Spinal cord (tissue), 10 donors: ENCODE results near the gene RASA2. TPM values are rescaled to one million over a fixed set of nuclear protein-coding genes. Genes with fewer than 3 reads are reported as not detected.
"Not testable (repeated sequence)": the region's sequence is repeated elsewhere in the genome, so short reads cannot be mapped to it uniquely, and the experiment has no call there.

Experiments used
- DNase-seq, 6 donors: peaks; one replicate each; pipeline versions ENCODE4 v3.0.0 to v3.0.0-alpha.2; 2013 to 2015; ENCODE audit warnings: low spot score in 6 of 6, low read depth in 4 of 6
- H3K27ac ChIP-seq: one replicate; pipeline ENCODE4 v1.5.1; 2013; ENCODE audit warnings: low read depth, low read length, control low read depth
- H3K27me3 ChIP-seq: one replicate; pipeline ENCODE4 v1.6.1; 2013; ENCODE audit warnings: low read length; ENCODE audit not compliant: control insufficient read depth, insufficient read depth
- H3K36me3 ChIP-seq: one replicate; pipeline ENCODE4 v1.6.1; 2013; ENCODE audit warnings: low read length; ENCODE audit not compliant: control insufficient read depth, insufficient read depth
- H3K4me1 ChIP-seq: one replicate; pipeline ENCODE4 v1.6.1; 2013; ENCODE audit warnings: low read length; ENCODE audit not compliant: control insufficient read depth, insufficient read depth
- H3K4me3 ChIP-seq: one replicate; pipeline ENCODE4 v1.5.1; 2013; ENCODE audit warnings: low read depth, low read length, control low read depth
- H3K9me3 ChIP-seq: one replicate; pipeline ENCODE4 v1.6.1; 2013; ENCODE audit warnings: low read length; ENCODE audit not compliant: control insufficient read depth, insufficient read depth
- whole genome bisulfite sequencing: methylation state at CpG from one replicate; pipeline ENCODE4 v1.1.5; 2013; ENCODE audit warnings: missing lambda C conversion rate; ENCODE audit not compliant: insufficient coverage; 5-methylcytosine and 5-hydroxymethylcytosine counted together
- polyA plus RNA-seq, 2 donors: library from polyadenylated mRNA; unstranded; fragments of 120-200 nt; gene quantifications; one replicate each; pipeline ENCODE4 v1.2.1, GENCODE V29; 2013; ENCODE audit not compliant: insufficient read length in 2 of 2
- total RNA-seq, 2 donors: library from RNA; depleted of rRNA in 1 of 2; stranded (reverse); fragments of 120-200 nt in 1 of 2; fragments of >200 nt in 1 of 2; gene quantifications; one replicate each; pipeline versions ENCODE4 v1.2.3 to v1.2.4, GENCODE V29; 2013 to 2014
- donor health status: healthy.

RASA2 gene
- total and polyA plus RNA-seq, 4 donors: 17.4 to 27.9 (median 19.0) TPM

GRCh38 chr3:141618103-141618910 is 131.5 kb downstream of the RASA2 start:
- Histone ChIP-seq H3K27ac (no peak overlapping the region), H3K9me3 (no peaks in the 10 kb centered on the region), H3K4me1 (no peaks in the 10 kb centered on the region), H3K4me3 (no peak overlapping the region), H3K27me3 (no peaks in the 10 kb centered on the region), H3K36me3 (no peaks in the 10 kb centered on the region)
- no peak for DNase-seq
- 92% methylated on average over 2 of the region's 6 CpGs for WGBS

DNA sequence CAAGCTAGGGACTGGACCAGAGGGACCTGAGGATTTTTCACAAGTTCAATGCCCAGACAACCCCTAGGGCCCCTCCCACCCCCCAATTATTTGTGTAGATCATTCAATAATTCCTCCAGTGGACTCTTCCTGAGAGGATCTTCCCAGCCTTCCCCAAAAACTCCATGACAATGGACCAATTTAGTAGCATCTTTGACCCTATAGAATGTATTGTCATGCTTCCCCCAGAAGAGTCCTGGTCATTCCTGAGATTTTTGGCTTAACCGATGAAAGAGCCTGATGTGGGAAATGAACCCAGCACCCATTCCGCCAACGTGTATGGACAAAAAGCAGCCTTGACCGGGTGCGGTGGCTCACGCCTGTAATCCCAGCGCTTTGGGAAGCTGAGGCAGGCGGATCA is 132.1 kb downstream of the RASA2 start:
- Histone ChIP-seq H3K4me3 (no peak overlapping the region), H3K27me3 (no peaks in the 10 kb centered on the region), H3K36me3 (no peaks in the 10 kb centered on the region), H3K4me1 (no peaks in the 10 kb centered on the region), H3K9me3 (no peaks in the 10 kb centered on the region), H3K27ac (no peak overlapping the region)
- no peak for DNase-seq
- 88% methylated on average over 8 of the region's 8 CpGs for WGBS

DNA sequence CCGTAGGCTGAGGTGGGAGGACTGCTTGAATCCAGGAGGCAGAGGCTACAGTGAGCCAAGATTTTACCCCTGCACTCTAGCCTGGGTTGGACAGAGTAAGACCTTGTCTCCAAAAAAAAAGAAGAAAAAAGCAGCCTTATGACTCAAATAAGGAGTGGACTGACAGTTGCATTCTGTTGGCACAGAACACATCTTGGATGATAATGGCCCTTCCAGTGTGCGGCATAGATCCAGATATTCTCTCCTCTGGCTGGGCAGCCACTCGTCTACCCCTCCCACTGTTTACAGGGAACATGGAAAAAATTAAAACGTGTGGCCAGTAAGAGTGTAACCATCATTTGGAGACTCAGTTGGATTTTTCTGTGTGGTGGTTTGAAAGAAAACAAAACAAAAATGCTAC is 132.6 kb downstream of the RASA2 start:
- H3K4me1 ChIP-seq: no peaks in the 10 kb centered on the region
- no peaks in the 10 kb centered on the region for H3K27me3 ChIP-seq
- WGBS: 100% methylated on average over 1 of the region's 4 CpGs
- H3K27ac ChIP-seq: no peak overlapping the region
- DNase-seq: no peak
- H3K36me3 ChIP-seq: no peaks in the 10 kb centered on the region
- H3K4me3 ChIP-seq: no peak overlapping the region
- H3K9me3 ChIP-seq: no peaks in the 10 kb centered on the region

DNA sequence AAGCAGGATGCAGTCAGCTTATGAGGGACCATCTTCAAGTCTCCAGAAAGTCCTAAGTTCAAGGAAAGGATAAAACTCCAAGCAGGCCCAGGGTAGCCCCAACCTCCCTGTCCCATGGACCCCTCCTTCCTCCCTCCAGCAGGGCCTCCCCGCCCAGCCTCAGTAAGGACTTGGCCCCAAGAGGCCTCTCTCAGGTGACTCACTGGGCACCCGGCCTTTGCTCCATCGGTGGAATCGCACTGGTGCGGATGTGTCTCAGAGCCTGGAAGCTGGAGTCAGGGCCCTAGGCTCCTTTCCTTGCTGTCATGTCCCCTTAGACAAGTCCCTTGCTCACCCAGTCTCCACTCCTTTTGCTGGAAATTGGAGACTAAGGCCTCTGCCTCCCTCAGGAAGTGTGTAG is 136.9 kb downstream of the RASA2 start:
- WGBS: 81% methylated on average over 5 of the region's 5 CpGs
- no peaks in the 10 kb centered on the region for H3K27me3 ChIP-seq
- H3K36me3 ChIP-seq: no peaks in the 10 kb centered on the region
- DNase-seq: no peak
- H3K9me3 ChIP-seq: no peaks in the 10 kb centered on the region
- H3K4me1 ChIP-seq: no peaks in the 10 kb centered on the region
- H3K27ac ChIP-seq: no peak overlapping the region
- H3K4me3 ChIP-seq: no peak overlapping the region

DNA sequence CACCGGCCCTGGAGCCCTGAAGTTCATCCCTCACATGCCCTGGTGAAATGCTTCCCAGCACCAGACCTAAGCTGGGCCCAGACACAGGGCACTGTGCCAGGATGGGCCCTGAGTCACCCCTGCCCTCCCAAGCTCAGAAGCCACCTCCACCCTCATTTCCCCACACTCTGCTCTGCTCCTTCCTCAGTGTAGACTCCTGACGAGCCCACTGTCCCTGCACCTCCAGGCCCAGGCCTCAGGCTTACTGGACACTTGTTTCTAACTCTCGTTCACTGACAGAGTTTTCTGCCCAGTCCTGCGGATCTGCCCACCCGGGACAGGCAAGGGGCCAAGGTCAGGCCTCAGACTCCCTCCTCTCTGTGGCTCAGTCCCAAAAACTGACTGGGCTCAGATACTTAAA is 138.7 kb downstream of the RASA2 start:
- 77% methylated on average over 4 of the region's 5 CpGs for WGBS
- no peak overlapping the region for H3K4me3 ChIP-seq
- H3K36me3 ChIP-seq: no peaks in the 10 kb centered on the region
- H3K27ac ChIP-seq: no peak overlapping the region
- DNase-seq: peak in 1 of 6 donors; percentile 20
- H3K4me1 ChIP-seq: no peaks in the 10 kb centered on the region
- H3K27me3 ChIP-seq: no peaks in the 10 kb centered on the region
- no peaks in the 10 kb centered on the region for H3K9me3 ChIP-seq

GRCh38 chr3:141628334-141628733 is 141.5 kb downstream of the RASA2 start:
- H3K27me3 ChIP-seq, H3K4me3 ChIP-seq, H3K36me3 ChIP-seq, H3K27ac ChIP-seq, DNase-seq, H3K9me3 ChIP-seq, H3K4me1 ChIP-seq: not testable (repeated sequence)
- WGBS: 90% methylated on average over 5 of the region's 6 CpGs

- H3K27ac ChIP-seq, H3K27me3 ChIP-seq, H3K9me3 ChIP-seq, H3K4me3 ChIP-seq, H3K4me1 ChIP-seq, H3K36me3 ChIP-seq, DNase-seq: not testable (repeated sequence)
- WGBS: 85% methylated on average over 4 of the region's 7 CpGs
Measured at GRCh38 chr3:141628868-141629441, 142.1 kb downstream of the RASA2 start.

GRCh38 chr3:141629976-141630375 is 143.1 kb downstream of the RASA2 start:
- Histone ChIP-seq H3K27me3 (no peaks in the 10 kb centered on the region), H3K36me3 (no peaks in the 10 kb centered on the region), H3K9me3 (no peaks in the 10 kb centered on the region), H3K4me1 (no peaks in the 10 kb centered on the region), H3K27ac (no peak overlapping the region), H3K4me3 (no peak overlapping the region)
- no peak for DNase-seq
- 68% methylated on average over 9 of the region's 9 CpGs for WGBS

DNA sequence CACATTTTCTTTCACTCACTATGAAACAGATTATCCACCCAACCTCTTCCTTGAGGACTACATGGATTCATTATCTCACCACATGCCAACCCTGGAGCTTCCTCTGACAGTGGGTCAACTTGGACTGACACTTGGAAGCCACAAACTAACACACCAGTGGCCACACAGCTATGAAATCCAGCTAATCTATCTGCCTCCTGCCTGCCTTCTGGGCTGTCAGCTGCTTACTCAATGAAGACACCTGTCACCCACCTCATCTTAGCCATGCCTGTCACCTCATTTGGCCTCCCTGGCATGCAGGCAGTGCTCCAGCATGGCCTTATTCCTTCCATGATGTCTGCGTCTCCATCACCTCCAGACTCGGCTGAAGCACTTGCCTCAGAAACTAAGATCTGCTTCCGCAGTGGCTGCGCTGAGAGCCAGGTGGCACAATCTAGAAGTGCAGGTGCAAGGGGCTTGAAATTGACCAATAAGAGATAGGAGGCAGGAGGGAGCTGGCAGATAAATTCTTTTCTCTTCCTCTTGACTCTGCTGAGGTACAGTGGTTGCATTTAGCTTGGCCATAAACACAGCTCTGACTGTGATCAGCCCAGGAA is 146.1 kb downstream of the RASA2 start:
- no peak for DNase-seq
- H3K36me3 ChIP-seq: no peaks in the 10 kb centered on the region
- H3K4me3 ChIP-seq: no peak overlapping the region
- WGBS: 78% methylated on average over 4 of the region's 4 CpGs
- H3K9me3 ChIP-seq: no peaks in the 10 kb centered on the region
- no peaks in the 10 kb centered on the region for H3K4me1 ChIP-seq
- H3K27ac ChIP-seq: no peak overlapping the region
- no peaks in the 10 kb centered on the region for H3K27me3 ChIP-seq

GRCh38 chr3:141642215-141642614 is 155.4 kb downstream of the RASA2 start:
- DNase-seq: no peak
- Histone ChIP-seq H3K4me3 (no peak overlapping the region), H3K4me1 (no peaks in the 10 kb centered on the region), H3K27me3 (no peaks in the 10 kb centered on the region), H3K36me3 (no peaks in the 10 kb centered on the region), H3K9me3 (no peaks in the 10 kb centered on the region), H3K27ac (no peak overlapping the region)
- WGBS: no CpG with 5 or more reads among the region's 2 CpGs
